ENCODE results near the gene NSUN3. TPM values are rescaled to one million over a fixed set of nuclear protein-coding genes. Genes with fewer than 3 reads are reported as not detected.

The NSUN3 gene
- polyA plus RNA-seq, 1 of the 3 experiments (the other 2 are of a cell fraction) = 2.9 TPM

DNA sequence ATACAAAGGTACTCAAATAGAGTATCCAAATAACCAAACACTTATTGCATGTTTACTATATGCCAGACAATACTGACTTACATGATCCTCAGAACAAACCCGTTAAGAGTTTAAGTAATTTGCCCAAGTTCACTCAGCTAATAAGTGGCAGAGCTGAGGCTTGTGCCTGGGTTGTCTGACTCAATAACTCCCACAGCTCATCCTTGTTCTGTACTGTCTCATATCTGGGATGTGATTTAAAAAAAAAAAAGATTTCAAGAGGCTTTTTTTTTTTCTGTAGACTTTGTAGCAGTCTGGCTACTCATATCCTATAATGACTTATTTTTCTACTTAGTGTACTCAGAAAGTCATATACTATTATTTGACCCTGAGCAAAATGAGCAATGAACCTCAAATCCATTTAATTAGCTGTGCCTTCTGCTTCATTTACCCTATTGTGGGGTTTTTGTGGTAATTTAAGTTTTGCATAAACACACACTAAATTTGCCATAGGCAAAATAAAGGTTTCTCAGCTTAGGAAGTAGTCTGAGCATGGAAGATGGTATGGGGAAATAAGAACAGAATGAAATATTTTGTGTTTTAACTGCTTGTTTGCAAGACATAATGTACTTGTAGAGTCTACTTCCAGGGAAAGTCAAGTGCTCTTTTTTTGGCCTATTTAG, 3.1 kb downstream of the NSUN3 start:
- H3K4me3 ChIP-seq (ENCODE audit: low read depth in 2 of 2, low read length in 1 of 2) = no peak overlapping the region
- H3F3A ChIP-seq (replicated peaks; ENCODE audit: insufficient read depth) = peaks cover 17% of the 10 kb centered on the region
- no peak for DNase-seq
- H3K36me3 ChIP-seq (replicated peaks in 1 of 2; ENCODE audit: control insufficient read depth in 1 of 2, insufficient read depth in 2 of 2, low read length in 1 of 2) = peaks cover 14% of the 10 kb centered on the region in 2 experiments
- H3K9me3 ChIP-seq = no peaks in the 10 kb centered on the region
- TF ChIP-seq, protein P1, sequence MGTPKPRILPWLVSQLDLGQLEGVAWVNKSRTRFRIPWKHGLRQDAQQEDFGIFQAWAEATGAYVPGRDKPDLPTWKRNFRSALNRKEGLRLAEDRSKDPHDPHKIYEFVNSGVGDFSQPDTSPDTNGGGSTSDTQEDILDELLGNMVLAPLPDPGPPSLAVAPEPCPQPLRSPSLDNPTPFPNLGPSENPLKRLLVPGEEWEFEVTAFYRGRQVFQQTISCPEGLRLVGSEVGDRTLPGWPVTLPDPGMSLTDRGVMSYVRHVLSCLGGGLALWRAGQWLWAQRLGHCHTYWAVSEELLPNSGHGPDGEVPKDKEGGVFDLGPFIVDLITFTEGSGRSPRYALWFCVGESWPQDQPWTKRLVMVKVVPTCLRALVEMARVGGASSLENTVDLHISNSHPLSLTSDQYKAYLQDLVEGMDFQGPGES (IDR thresholded peaks at IDR 0.05; ENCODE audit: low read depth, low read length) = no peak
- TF ChIP-seq POLR2AphosphoS5 (IDR thresholded peaks at IDR 0.05; ENCODE audit: low read depth, low read length) (no peak), RXRA (IDR thresholded peaks at IDR 0.05; ENCODE audit: borderline replicate concordance, low read depth) (no peak), SMC3 (IDR thresholded peaks at IDR 0.05; ENCODE audit: low read depth, low read length) (no peak), GATA2 (CRISPR knock-in tag; IDR thresholded peaks at IDR 0.05) (no peak), CHD2 (IDR thresholded peaks at IDR 0.05; ENCODE audit: low read length, partially characterized antibody) (no peak), RFX5 (IDR thresholded peaks at IDR 0.05; ENCODE audit: low read length) (no peak), EZH2phosphoT487 (IDR thresholded peaks at IDR 0.05; ENCODE audit: borderline replicate concordance, low read depth) (no peak), TAF1 (IDR thresholded peaks at IDR 0.05; ENCODE audit: borderline replicate concordance, low read depth, low read length) (no peak), MEF2A (IDR thresholded peaks at IDR 0.05; ENCODE audit: borderline replicate concordance, low read depth) (no peak), NFIC (IDR thresholded peaks at IDR 0.05; ENCODE audit: borderline replicate concordance) (no peak), TCF12 (IDR thresholded peaks at IDR 0.05) (no peak)
- TF ChIP-seq, protein P2, sequence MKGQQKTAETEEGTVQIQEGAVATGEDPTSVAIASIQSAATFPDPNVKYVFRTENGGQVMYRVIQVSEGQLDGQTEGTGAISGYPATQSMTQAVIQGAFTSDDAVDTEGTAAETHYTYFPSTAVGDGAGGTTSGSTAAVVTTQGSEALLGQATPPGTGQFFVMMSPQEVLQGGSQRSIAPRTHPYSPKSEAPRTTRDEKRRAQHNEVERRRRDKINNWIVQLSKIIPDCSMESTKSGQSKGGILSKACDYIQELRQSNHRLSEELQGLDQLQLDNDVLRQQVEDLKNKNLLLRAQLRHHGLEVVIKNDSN (IDR thresholded peaks at IDR 0.05; ENCODE audit: borderline replicate concordance, low read depth) = no peak
- TF ChIP-seq, protein P3, sequence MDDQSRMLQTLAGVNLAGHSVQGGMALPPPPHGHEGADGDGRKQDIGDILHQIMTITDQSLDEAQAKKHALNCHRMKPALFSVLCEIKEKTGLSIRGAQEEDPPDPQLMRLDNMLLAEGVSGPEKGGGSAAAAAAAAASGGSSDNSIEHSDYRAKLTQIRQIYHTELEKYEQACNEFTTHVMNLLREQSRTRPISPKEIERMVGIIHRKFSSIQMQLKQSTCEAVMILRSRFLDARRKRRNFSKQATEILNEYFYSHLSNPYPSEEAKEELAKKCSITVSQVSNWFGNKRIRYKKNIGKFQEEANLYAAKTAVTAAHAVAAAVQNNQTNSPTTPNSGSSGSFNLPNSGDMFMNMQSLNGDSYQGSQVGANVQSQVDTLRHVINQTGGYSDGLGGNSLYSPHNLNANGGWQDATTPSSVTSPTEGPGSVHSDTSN (IDR thresholded peaks at IDR 0.05) = no peak
- TF ChIP-seq, protein P4, sequence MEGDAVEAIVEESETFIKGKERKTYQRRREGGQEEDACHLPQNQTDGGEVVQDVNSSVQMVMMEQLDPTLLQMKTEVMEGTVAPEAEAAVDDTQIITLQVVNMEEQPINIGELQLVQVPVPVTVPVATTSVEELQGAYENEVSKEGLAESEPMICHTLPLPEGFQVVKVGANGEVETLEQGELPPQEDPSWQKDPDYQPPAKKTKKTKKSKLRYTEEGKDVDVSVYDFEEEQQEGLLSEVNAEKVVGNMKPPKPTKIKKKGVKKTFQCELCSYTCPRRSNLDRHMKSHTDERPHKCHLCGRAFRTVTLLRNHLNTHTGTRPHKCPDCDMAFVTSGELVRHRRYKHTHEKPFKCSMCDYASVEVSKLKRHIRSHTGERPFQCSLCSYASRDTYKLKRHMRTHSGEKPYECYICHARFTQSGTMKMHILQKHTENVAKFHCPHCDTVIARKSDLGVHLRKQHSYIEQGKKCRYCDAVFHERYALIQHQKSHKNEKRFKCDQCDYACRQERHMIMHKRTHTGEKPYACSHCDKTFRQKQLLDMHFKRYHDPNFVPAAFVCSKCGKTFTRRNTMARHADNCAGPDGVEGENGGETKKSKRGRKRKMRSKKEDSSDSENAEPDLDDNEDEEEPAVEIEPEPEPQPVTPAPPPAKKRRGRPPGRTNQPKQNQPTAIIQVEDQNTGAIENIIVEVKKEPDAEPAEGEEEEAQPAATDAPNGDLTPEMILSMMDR (IDR thresholded peaks at IDR 0.05) = no peak
- TF ChIP-seq, protein P5, sequence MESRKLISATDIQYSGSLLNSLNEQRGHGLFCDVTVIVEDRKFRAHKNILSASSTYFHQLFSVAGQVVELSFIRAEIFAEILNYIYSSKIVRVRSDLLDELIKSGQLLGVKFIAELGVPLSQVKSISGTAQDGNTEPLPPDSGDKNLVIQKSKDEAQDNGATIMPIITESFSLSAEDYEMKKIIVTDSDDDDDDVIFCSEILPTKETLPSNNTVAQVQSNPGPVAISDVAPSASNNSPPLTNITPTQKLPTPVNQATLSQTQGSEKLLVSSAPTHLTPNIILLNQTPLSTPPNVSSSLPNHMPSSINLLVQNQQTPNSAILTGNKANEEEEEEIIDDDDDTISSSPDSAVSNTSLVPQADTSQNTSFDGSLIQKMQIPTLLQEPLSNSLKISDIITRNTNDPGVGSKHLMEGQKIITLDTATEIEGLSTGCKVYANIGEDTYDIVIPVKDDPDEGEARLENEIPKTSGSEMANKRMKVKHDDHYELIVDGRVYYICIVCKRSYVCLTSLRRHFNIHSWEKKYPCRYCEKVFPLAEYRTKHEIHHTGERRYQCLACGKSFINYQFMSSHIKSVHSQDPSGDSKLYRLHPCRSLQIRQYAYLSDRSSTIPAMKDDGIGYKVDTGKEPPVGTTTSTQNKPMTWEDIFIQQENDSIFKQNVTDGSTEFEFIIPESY (IDR thresholded peaks at IDR 0.05; ENCODE audit: borderline replicate concordance, low read depth) = no peak
- TF ChIP-seq, protein P6, sequence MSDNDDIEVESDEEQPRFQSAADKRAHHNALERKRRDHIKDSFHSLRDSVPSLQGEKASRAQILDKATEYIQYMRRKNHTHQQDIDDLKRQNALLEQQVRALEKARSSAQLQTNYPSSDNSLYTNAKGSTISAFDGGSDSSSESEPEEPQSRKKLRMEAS (IDR thresholded peaks at IDR 0.05; ENCODE audit: low read depth) = no peak
- TF ChIP-seq, protein P7, sequence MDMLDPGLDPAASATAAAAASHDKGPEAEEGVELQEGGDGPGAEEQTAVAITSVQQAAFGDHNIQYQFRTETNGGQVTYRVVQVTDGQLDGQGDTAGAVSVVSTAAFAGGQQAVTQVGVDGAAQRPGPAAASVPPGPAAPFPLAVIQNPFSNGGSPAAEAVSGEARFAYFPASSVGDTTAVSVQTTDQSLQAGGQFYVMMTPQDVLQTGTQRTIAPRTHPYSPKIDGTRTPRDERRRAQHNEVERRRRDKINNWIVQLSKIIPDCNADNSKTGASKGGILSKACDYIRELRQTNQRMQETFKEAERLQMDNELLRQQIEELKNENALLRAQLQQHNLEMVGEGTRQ (IDR thresholded peaks at IDR 0.05; ENCODE audit: borderline replicate concordance, low read depth, low read length) = no peak
- H3K9ac ChIP-seq = no peak overlapping the region
- POLR2A ChIA-PET = interaction anchor here (1.3 kb wide), 1 partner anchor 92 kb away, joined by 3 read pairs; no protein-coding TSS in a partner anchor
- no peak overlapping the region for H2AFZ ChIP-seq (ENCODE audit: low read depth)
- no peak overlapping the region for H3K4me2 ChIP-seq
- no peaks in the 10 kb centered on the region for H4K20me1 ChIP-seq (ENCODE audit: insufficient read depth)
- peaks cover 31% of the 10 kb centered on the region; the same call in 1 of the 2 replicates for H3K79me2 ChIP-seq (ENCODE audit: insufficient read depth)
- H3K27me3 ChIP-seq (ENCODE audit: insufficient read depth) = no peaks in the 10 kb centered on the region
- CTCF ChIA-PET = interaction anchor here (0.7 to 1.3 kb wide), 4 partner anchors 24 to 184 kb away, joined by 3 to 6 read pairs (median 4); no protein-coding TSS in a partner anchor
- H3K4me1 ChIP-seq (ENCODE audit: control insufficient read depth in 1 of 2, insufficient read depth in 2 of 2, low read depth in 1 of 2, low read length in 1 of 2) = peaks cover 0 to 2% of the 10 kb centered on the region in 2 experiments; a peak in 2 of 4 replicates
- H3K27ac ChIP-seq (ENCODE audit: low read depth in 2 of 2, low read length in 1 of 2) = no peak overlapping the region; a peak in 1 of 4 replicates
- no peaks in the 10 kb centered on the region for H3K9me2 ChIP-seq
- WGBS (ENCODE audit: low lambda C conversion rate) = 89% methylated on average over 1 of the region's 1 CpG
